ENCODE data around the gene TK2. TPM values are rescaled to one million over a fixed set of nuclear protein-coding genes. Genes with fewer than 3 reads are reported as not detected.

Gene TK2
- polyA plus RNA-seq, 3 donors = 29.8 to 38.9 (median 32.4) TPM

DNA sequence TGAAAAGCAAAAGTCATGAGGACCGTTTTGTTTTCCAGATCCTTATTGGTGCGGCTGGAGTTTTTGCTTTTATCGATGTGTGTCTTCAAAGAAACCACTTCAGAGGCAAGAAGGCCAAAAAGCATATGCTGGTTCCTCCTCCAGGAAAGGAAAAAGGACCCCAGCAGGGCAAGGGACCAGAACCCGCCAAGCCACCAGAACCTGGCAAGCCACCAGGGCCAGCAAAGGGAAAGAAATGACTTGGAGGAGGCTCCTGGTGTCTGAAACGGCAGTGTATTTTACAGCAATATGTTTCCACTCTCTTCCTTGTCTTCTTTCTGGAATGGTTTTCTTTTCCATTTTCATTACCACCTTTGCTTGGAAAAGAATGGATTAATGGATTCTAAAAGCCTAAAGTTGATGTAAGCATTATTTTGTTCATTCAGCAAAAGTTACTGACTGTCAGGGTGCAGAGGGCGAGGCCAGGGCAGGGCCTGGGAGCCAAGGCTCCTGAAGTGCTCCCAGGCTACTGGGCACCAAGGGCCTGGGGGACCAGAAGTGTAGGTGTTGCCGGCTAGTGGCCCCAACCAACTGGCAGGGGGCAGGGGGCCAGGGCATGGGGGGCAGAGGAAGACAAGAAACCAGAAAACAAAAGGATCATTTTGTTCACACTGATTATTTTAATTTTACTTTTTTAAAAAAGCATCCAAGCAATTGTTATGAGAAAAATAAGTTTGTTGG lies 38.1 kb upstream of the TK2 start:
- WGBS (ENCODE audit: insufficient coverage) = 36% methylated on average over 4 of the region's 7 CpGs
- peak overlapping the region in 1 of 2 donors; percentile 52 for H3K27ac ChIP-seq (ENCODE audit: low read depth in 1 of 2, low read length in 2 of 2)

More for the DNA sequence above, 38.1 kb upstream of the TK2 start:
- Histone ChIP-seq H3K9me3 (replicated peaks in 1 of 2; ENCODE audit: control insufficient read depth in 1 of 2, insufficient read depth in 1 of 2, low read length in 2 of 2) (no peaks in the 10 kb centered on the region), H3K79me2 (ENCODE audit: insufficient read depth, low read length) (no peaks in the 10 kb centered on the region), H3K4me2 (replicated peaks; ENCODE audit: extremely low read depth, low read length, poor library complexity, severe bottlenecking) (peak overlapping the region; percentile 72), H3K36me3 (replicated peaks in 1 of 2; ENCODE audit: control insufficient read depth in 1 of 2, insufficient read depth in 2 of 2, low read length in 2 of 2) (no peaks in the 10 kb centered on the region), H3K4me3 (replicated peaks in 1 of 3; ENCODE audit: low read depth in 2 of 3, low read length in 3 of 3) (peak overlapping the region in 1 of 3 experiments; percentile 61), H3K4me1 (ENCODE audit: control insufficient read depth in 1 of 2, insufficient read depth in 2 of 2, low read length in 2 of 2) (peaks cover 72 to 73% of the 10 kb centered on the region in 2 donors), H3K9ac (ENCODE audit: insufficient read depth, low read length, poor library complexity, severe bottlenecking) (peak overlapping the region; percentile 22), H3K27me3 (ENCODE audit: control insufficient read depth in 2 of 2, insufficient read depth in 2 of 2, low read length in 2 of 2) (no peaks in the 10 kb centered on the region), H4K20me1 (ENCODE audit: insufficient read depth, low read length) (no peaks in the 10 kb centered on the region), H2AFZ (ENCODE audit: insufficient read depth, low read depth, low read length, poor library complexity, severe bottlenecking) (peak overlapping the region; percentile 69)
- peaks cover 2 to 8% of the 10 kb centered on the region in 2 donors for H3K36me3 Mint-ChIP-seq
- peaks cover 0 to 2% (median 0%) of the 10 kb centered on the region in 7 donors for H3K9me3 Mint-ChIP-seq
- H3K27me3 Mint-ChIP-seq (ENCODE audit: low read depth in 3 of 3) = peaks cover 0 to 5% (median 2%) of the 10 kb centered on the region in 3 donors
- TF ChIP-seq, protein P1, sequence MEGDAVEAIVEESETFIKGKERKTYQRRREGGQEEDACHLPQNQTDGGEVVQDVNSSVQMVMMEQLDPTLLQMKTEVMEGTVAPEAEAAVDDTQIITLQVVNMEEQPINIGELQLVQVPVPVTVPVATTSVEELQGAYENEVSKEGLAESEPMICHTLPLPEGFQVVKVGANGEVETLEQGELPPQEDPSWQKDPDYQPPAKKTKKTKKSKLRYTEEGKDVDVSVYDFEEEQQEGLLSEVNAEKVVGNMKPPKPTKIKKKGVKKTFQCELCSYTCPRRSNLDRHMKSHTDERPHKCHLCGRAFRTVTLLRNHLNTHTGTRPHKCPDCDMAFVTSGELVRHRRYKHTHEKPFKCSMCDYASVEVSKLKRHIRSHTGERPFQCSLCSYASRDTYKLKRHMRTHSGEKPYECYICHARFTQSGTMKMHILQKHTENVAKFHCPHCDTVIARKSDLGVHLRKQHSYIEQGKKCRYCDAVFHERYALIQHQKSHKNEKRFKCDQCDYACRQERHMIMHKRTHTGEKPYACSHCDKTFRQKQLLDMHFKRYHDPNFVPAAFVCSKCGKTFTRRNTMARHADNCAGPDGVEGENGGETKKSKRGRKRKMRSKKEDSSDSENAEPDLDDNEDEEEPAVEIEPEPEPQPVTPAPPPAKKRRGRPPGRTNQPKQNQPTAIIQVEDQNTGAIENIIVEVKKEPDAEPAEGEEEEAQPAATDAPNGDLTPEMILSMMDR (IDR thresholded peaks at IDR 0.05) = no peak
- intact Hi-C loops (cut with micrococcal nuclease) = loop anchor here (2.0 to 5.0 kb wide), 6 partner anchors 36 to 181 kb away; partner anchors contain the start of genes CKLF (in 1 of the 2) and TK2 (in 1 of the 2)
- no peak for DNase-seq
- H3K4me3 Mint-ChIP-seq = peak overlapping the region; percentile 68 to 88
- H3K27ac Mint-ChIP-seq = peak overlapping the region; percentile 40 to 96 (median 68)
- H3K4me1 Mint-ChIP-seq = peaks cover 74% of the 10 kb centered on the region

All from CD14-positive monocyte (primary cell).